Neural crest cell (in vitro differentiated cells): Measurements from ENCODE around the gene REN. TPM values are rescaled to one million over a fixed set of nuclear protein-coding genes. Genes with fewer than 3 reads are reported as not detected.

Experiments used
- DNase-seq: peaks from one replicate; pipeline ENCODE4 v3.0.0; 2021; ENCODE audit warnings: low read depth, mixed read lengths, low spot score
- H3K27ac Mint-ChIP-seq: one replicate; pipeline ENCODE4 v1.8.0; 2021; ENCODE audit warnings: mild to moderate bottlenecking, mixed read lengths; ENCODE audit not compliant: unreplicated experiment
- H3K27me3 Mint-ChIP-seq: 2 replicates; pipeline ENCODE4 v1.8.0; 2021; ENCODE audit warnings: low read depth, mild to moderate bottlenecking, mixed read lengths
- H3K36me3 Mint-ChIP-seq: 2 replicates; pipeline ENCODE4 v1.8.0; 2021; ENCODE audit warnings: low read depth, mild to moderate bottlenecking, mixed read lengths
- H3K4me1 Mint-ChIP-seq: 2 replicates; pipeline ENCODE4 v1.8.0; 2021; ENCODE audit warnings: mixed read lengths
- H3K4me3 Mint-ChIP-seq: one replicate; pipeline ENCODE4 v1.8.0; 2021; ENCODE audit warnings: mild to moderate bottlenecking, mixed read lengths
- H3K9me3 Mint-ChIP-seq: 2 replicates; pipeline ENCODE4 v1.8.0; 2021; ENCODE audit warnings: mixed read lengths
- total RNA-seq: library from RNA; stranded (reverse); gene quantifications from 2 replicates; pipeline ENCODE4 v1.2.1, GENCODE V29; 2021
- TF ChIP-seq, protein P1 (sequence below): fragments of 200-600 bp; sonication (generic); conservative IDR thresholded peaks from 2 replicates; pipeline ENCODE4 v1.5.0; 2021; ENCODE audit warnings: antibody characterized with exemption, mild to moderate bottlenecking

REN gene
- total RNA-seq, 1 donor from 2014 or later = not detected

DNA sequence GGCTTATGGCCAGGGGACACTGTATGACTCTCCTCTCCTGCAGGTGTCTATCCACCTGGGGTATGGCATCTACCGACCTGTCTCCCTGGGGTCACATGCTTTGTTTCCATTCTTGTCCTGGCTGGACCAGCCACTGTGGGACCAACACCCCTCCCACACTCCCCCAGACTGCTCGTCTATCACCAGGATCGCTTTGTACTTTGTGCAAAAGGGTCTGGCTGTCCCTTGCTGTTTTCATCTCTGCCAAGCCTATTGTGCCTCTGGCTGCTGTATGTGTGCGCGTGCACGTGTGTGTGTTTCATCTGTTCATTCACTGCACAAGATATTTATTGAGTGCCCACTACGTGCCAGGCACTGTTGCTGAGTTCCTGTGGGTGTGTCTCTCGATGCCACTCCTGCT lies 39.8 kb downstream of the REN start:
- H3K27me3 Mint-ChIP-seq = no peaks in the 10 kb centered on the region
- peaks cover 47% of the 10 kb centered on the region for H3K4me1 Mint-ChIP-seq
- TF ChIP-seq, protein P1, sequence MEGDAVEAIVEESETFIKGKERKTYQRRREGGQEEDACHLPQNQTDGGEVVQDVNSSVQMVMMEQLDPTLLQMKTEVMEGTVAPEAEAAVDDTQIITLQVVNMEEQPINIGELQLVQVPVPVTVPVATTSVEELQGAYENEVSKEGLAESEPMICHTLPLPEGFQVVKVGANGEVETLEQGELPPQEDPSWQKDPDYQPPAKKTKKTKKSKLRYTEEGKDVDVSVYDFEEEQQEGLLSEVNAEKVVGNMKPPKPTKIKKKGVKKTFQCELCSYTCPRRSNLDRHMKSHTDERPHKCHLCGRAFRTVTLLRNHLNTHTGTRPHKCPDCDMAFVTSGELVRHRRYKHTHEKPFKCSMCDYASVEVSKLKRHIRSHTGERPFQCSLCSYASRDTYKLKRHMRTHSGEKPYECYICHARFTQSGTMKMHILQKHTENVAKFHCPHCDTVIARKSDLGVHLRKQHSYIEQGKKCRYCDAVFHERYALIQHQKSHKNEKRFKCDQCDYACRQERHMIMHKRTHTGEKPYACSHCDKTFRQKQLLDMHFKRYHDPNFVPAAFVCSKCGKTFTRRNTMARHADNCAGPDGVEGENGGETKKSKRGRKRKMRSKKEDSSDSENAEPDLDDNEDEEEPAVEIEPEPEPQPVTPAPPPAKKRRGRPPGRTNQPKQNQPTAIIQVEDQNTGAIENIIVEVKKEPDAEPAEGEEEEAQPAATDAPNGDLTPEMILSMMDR = no peak
- peaks cover 14% of the 10 kb centered on the region for H3K36me3 Mint-ChIP-seq
- no peak for DNase-seq
- peak overlapping the region; percentile 38 for H3K27ac Mint-ChIP-seq
- no peak overlapping the region for H3K4me3 Mint-ChIP-seq
- H3K9me3 Mint-ChIP-seq = no peaks in the 10 kb centered on the region

DNA sequence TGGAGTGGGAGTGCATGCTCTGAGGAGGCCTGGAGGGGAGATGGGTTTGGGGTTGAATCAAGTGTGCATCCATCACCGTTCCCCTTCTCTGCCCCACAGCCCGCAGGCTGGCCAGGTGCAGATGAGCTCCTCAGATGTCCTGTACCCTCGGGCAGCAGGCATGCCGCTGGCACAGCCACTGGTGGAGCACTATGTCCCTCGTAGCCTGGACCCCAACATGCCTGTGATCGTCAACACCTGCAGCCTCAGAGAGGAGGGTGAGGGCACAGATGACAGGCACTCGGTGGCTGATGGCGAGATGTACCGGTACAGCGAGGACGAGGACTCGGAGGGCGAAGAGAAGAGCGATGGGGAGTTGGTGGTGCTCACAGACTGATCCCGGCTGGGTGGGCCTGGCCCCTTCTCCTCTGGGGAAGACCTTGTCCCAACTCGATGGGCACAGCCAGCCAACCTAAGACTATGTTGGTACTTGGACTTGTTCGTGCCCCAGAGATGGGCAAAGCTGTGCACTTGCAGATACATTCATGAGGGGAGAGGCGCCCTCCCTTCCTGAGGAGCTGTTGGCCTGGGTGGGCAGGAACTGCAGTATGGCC lies 40.3 kb downstream of the REN start:
- H3K27ac Mint-ChIP-seq = no peak overlapping the region
- peaks cover 46% of the 10 kb centered on the region for H3K4me1 Mint-ChIP-seq
- H3K4me3 Mint-ChIP-seq = no peak overlapping the region
- H3K27me3 Mint-ChIP-seq = no peaks in the 10 kb centered on the region
- TF ChIP-seq, protein P1 = no peak
- DNase-seq = no peak
- no peaks in the 10 kb centered on the region for H3K9me3 Mint-ChIP-seq
- peaks cover 14% of the 10 kb centered on the region for H3K36me3 Mint-ChIP-seq

DNA sequence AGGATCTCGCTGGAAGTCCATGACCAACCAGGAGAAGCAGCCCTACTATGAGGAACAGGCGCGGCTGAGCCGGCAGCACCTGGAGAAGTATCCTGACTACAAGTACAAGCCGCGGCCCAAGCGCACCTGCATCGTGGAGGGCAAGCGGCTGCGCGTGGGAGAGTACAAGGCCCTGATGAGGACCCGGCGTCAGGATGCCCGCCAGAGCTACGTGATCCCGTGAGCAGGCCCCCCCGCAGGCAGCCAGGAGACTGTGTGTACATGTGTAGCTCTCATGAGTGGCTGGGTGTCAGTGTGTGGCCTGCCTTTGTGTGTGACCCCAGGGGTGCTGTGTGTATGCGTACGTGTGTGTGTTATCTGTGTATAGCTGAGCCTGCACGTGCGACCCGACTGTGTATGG lies 41.5 kb downstream of the REN start:
- Mint-ChIP-seq H3K4me1 (peaks cover 42% of the 10 kb centered on the region), H3K4me3 (no peak overlapping the region), H3K36me3 (peaks cover 14% of the 10 kb centered on the region), H3K27me3 (no peaks in the 10 kb centered on the region), H3K9me3 (no peaks in the 10 kb centered on the region), H3K27ac (peak overlapping the region; percentile 62)
- TF ChIP-seq, protein P1 = no peak
- DNase-seq = no peak

DNA sequence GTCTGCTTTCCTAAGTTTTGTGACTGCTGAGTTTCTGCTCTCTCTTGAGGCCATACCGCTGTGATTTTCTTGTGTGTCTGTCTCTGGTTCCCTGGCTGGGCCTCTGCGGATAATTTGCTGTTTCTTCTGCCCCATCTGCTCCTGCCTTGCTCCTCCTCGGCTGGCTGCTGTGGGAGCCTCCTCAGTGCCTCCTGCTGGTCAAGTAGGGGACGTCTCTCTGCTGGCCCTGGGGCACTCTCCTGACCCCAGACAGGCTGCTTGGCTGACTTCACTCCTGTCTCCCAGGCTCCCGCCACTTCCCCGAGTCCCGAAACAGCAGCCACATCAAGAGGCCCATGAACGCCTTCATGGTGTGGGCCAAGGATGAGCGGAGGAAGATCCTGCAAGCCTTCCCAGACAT lies 42.8 kb downstream of the REN start:
- TF ChIP-seq, protein P1 = peak; percentile 53
- H3K27ac Mint-ChIP-seq = peak overlapping the region; percentile 23
- no peaks in the 10 kb centered on the region for H3K27me3 Mint-ChIP-seq
- peaks cover 31% of the 10 kb centered on the region for H3K4me1 Mint-ChIP-seq
- H3K36me3 Mint-ChIP-seq = peaks cover 14% of the 10 kb centered on the region
- peak; percentile 32 for DNase-seq
- H3K4me3 Mint-ChIP-seq = no peak overlapping the region
- H3K9me3 Mint-ChIP-seq = no peaks in the 10 kb centered on the region

DNA sequence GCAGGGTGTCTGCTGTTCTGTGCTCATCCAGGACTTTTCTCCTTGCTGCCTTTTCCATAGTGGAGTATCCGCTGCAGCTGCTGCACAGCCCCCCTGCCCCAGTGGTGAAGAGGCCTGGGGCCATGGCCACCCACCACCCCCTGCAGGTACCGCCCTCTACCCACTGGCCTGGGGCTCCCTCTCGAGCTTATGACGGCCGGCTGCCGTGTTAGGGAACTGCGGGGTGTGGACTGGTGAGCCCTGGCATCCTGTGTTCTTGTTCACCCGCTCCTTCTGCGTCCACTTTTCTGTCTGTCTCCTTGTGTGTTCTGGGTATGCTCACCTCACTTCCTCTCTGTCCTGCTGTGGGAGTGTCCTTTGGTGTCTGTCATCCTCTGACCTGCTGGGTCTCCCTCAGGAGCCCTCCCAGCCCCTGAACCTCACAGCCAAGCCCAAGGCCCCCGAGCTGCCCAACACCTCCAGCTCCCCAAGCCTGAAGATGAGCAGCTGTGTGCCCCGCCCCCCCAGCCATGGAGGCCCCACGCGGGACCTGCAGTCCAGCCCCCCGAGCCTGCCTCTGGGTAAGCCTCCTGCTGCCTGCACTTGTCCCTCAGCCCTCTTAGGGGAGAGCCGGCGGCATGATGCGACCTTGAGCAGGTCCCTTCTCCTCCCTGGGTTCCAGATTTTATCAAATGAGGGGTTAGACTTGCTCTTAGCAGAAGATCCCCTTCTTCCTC lies 44.1 kb downstream of the REN start:
- TF ChIP-seq, protein P1 = no peak
- Mint-ChIP-seq H3K4me3 (no peak overlapping the region), H3K36me3 (peaks cover 11% of the 10 kb centered on the region), H3K27me3 (no peaks in the 10 kb centered on the region), H3K27ac (no peak overlapping the region), H3K4me1 (peaks cover 19% of the 10 kb centered on the region), H3K9me3 (no peaks in the 10 kb centered on the region)
- no peak for DNase-seq
